ENCODE measurements around the gene SYT1.

Gene SYT1

GRCh38 chr12:79454338-79454843, 589.8 kb downstream of the SYT1 start:
- in situ Hi-C loops (cut with HindIII; ENCODE audit: low pct_ligation_motif_present, low sequenced_read_pairs) = no loop called here
- H3K27me3 ChIP-seq (replicated peaks) = no peaks in the 10 kb centered on the region
- TF ChIP-seq CTCF (IDR thresholded peaks at IDR 0.05; ENCODE audit: low read depth, low read length, missing control alignments) = no peak
- no peaks in the 10 kb centered on the region for H3K36me3 ChIP-seq (replicated peaks)
- DNase-seq = peak; percentile 61
- H3K27ac ChIP-seq = peak overlapping the region; percentile 73
- H3K4me3 ChIP-seq (ENCODE audit: low read depth, low read length) = peak overlapping the region; percentile 21

GRCh38 chr12:79455286-79455685, 590.7 kb downstream of the SYT1 start:
- DNase-seq = no peak
- no peaks in the 10 kb centered on the region for H3K27me3 ChIP-seq (replicated peaks)
- H3K4me3 ChIP-seq (ENCODE audit: low read depth, low read length) = no peak overlapping the region
- no peak for TF ChIP-seq CTCF (IDR thresholded peaks at IDR 0.05; ENCODE audit: low read depth, low read length, missing control alignments)
- H3K27ac ChIP-seq = peak overlapping the region; percentile 73
- H3K36me3 ChIP-seq (replicated peaks) = no peaks in the 10 kb centered on the region
- in situ Hi-C loops (cut with HindIII; ENCODE audit: low pct_ligation_motif_present, low sequenced_read_pairs) = no loop called here

- DNase-seq = no peak
- H3K27ac ChIP-seq = no peak overlapping the region
- in situ Hi-C loops (cut with HindIII; ENCODE audit: low pct_ligation_motif_present, low sequenced_read_pairs) = no loop called here
- no peaks in the 10 kb centered on the region for H3K36me3 ChIP-seq (replicated peaks)
- no peaks in the 10 kb centered on the region for H3K27me3 ChIP-seq (replicated peaks)
- no peak for TF ChIP-seq CTCF (IDR thresholded peaks at IDR 0.05; ENCODE audit: low read depth, low read length, missing control alignments)
- no peak overlapping the region for H3K4me3 ChIP-seq (ENCODE audit: low read depth, low read length)
These were observed 617.7 kb downstream of the SYT1 start for GRCh38 chr12:79482323-79482722.

GRCh38 chr12:79482921-79483320, 618.3 kb downstream of the SYT1 start:
- Histone ChIP-seq H3K27me3 (replicated peaks) (no peaks in the 10 kb centered on the region), H3K36me3 (replicated peaks) (no peaks in the 10 kb centered on the region), H3K4me3 (ENCODE audit: low read depth, low read length) (no peak overlapping the region), H3K27ac (no peak overlapping the region)
- no peak for TF ChIP-seq CTCF (IDR thresholded peaks at IDR 0.05; ENCODE audit: low read depth, low read length, missing control alignments)
- no peak for DNase-seq
- in situ Hi-C loops (cut with HindIII; ENCODE audit: low pct_ligation_motif_present, low sequenced_read_pairs) = no loop called here

GRCh38 chr12:79486154-79486553, 621.6 kb downstream of the SYT1 start:
- Histone ChIP-seq H3K4me3 (ENCODE audit: low read depth, low read length) (no peak overlapping the region), H3K27me3 (replicated peaks) (no peaks in the 10 kb centered on the region), H3K36me3 (replicated peaks) (no peaks in the 10 kb centered on the region), H3K27ac (no peak overlapping the region)
- in situ Hi-C loops (cut with HindIII; ENCODE audit: low pct_ligation_motif_present, low sequenced_read_pairs) = no loop called here
- no peak for TF ChIP-seq CTCF (IDR thresholded peaks at IDR 0.05; ENCODE audit: low read depth, low read length, missing control alignments)
- no peak for DNase-seq

GRCh38 chr12:79487386-79488110, 623.0 kb downstream of the SYT1 start:
- Histone ChIP-seq H3K36me3 (replicated peaks) (no peaks in the 10 kb centered on the region), H3K27ac (no peak overlapping the region), H3K4me3 (ENCODE audit: low read depth, low read length) (no peak overlapping the region), H3K27me3 (replicated peaks) (no peaks in the 10 kb centered on the region)
- no peak for TF ChIP-seq CTCF (IDR thresholded peaks at IDR 0.05; ENCODE audit: low read depth, low read length, missing control alignments)
- in situ Hi-C loops (cut with HindIII; ENCODE audit: low pct_ligation_motif_present, low sequenced_read_pairs) = no loop called here
- DNase-seq = no peak
